IMR-90 (cell line): ENCODE results near the gene DUS4L. TPM values are rescaled to one million over a fixed set of nuclear protein-coding genes. Genes with fewer than 3 reads are reported as not detected.

Experiments used
- ATAC-seq: fragments of 200-7000 bp; cut with Tn5 transposase; 2 replicates; pipeline ENCODE4 v1.9.1; 2020; ENCODE audit warnings: low read depth, mild to moderate bottlenecking, moderate library complexity
- BruUV-seq: library from RNA; stranded (reverse); fragments of 400-500 nt; replicated peaks from 2 replicates; lab custom pipeline; 2021; lab: Mats Ljungman, UMichigan
- CTCF ChIA-PET: fragments of 300-600 bp; formaldehyde crosslinking; extraction: SDS; loops from one replicate; lab custom pipeline; 2021; ENCODE audit warnings: antibody characterized with exemption; lab: Yijun Ruan, JAX
- POLR2A ChIA-PET: fragments of 300-600 bp; sonication (Branson Sonifier 250); formaldehyde crosslinking; loops from one replicate; lab custom pipeline; 2022; ENCODE audit warnings: antibody characterized with exemption; ENCODE audit not compliant: unreplicated experiment; lab: Charles Lee
- DNase-seq: peaks from one replicate; pipeline ENCODE4 v3.0.0; 2013
- H2AFZ ChIP-seq: replicated peaks from 2 replicates; pipeline ENCODE3; 2013; ENCODE audit warnings: low read length, mild to moderate bottlenecking; ENCODE audit not compliant: poor library complexity
- H2AK5ac ChIP-seq: 2 replicates; pipeline ENCODE4 v1.6.1; 2013; ENCODE audit warnings: low read depth, low read length, inconsistent platforms
- H2AK9ac ChIP-seq: replicated peaks from 2 replicates; pipeline ENCODE3; 2013; ENCODE audit warnings: mild to moderate bottlenecking, low read depth, low read length, moderate library complexity; ENCODE audit not compliant: poor library complexity
- H2BK120ac ChIP-seq: 2 replicates; pipeline ENCODE4 v1.6.1; 2013; ENCODE audit warnings: low read depth, low read length, inconsistent platforms
- H2BK15ac ChIP-seq: 3 replicates; pipeline ENCODE4 v1.6.1; 2013; ENCODE audit warnings: low read depth, low read length, inconsistent platforms
- H2BK20ac ChIP-seq: 2 replicates; pipeline ENCODE4 v1.6.1; 2013; ENCODE audit warnings: low read depth, mild to moderate bottlenecking, inconsistent platforms, low read length, moderate library complexity
- H2BK5ac ChIP-seq: 2 replicates; pipeline ENCODE4 v1.6.1; 2013; ENCODE audit warnings: mild to moderate bottlenecking, low read depth, low read length, inconsistent platforms; ENCODE audit not compliant: poor library complexity, severe bottlenecking
- H3K14ac ChIP-seq: replicated peaks from 2 replicates; pipeline ENCODE4 v1.6.1; 2013; ENCODE audit warnings: low read depth, low read length, inconsistent platforms
- H3K18ac ChIP-seq: 2 replicates; pipeline ENCODE4 v1.6.1; 2013; ENCODE audit warnings: low read depth, low read length, control low read depth
- H3K23ac ChIP-seq: 2 replicates; pipeline ENCODE4 v1.6.1; 2013; ENCODE audit warnings: low read depth, low read length, inconsistent platforms
- H3K27ac ChIP-seq: 2 replicates; pipeline ENCODE4 v1.5.1; 2013; ENCODE audit warnings: mild to moderate bottlenecking, control low read depth, low read length; ENCODE audit not compliant: insufficient read depth
- H3K27me3 ChIP-seq: 2 replicates; pipeline ENCODE4 v1.6.1; 2013; ENCODE audit warnings: low read length; ENCODE audit not compliant: control insufficient read depth, insufficient read depth
- H3K36me3 ChIP-seq: 2 replicates; pipeline ENCODE4 v1.6.1; 2013; ENCODE audit warnings: low read length, mixed read lengths; ENCODE audit not compliant: control insufficient read depth, insufficient read depth
- H3K4ac ChIP-seq: 2 replicates; pipeline ENCODE4 v1.6.1; 2013; ENCODE audit warnings: low read depth, low read length, inconsistent platforms
- H3K4me1 ChIP-seq: 2 replicates; pipeline ENCODE4 v1.6.1; 2013; ENCODE audit warnings: low read length, mixed read lengths; ENCODE audit not compliant: control insufficient read depth, insufficient read depth
- H3K4me2 ChIP-seq: 2 replicates; pipeline ENCODE4 v1.6.1; 2013; ENCODE audit warnings: low read depth, mild to moderate bottlenecking, control low read depth, low read length, moderate library complexity
- H3K4me3 ChIP-seq: 2 replicates; pipeline ENCODE4 v1.5.1; 2013; ENCODE audit warnings: low read depth, mild to moderate bottlenecking, control low read depth, low read length, moderate library complexity; ENCODE audit not compliant: insufficient read depth
- H3K56ac ChIP-seq: 2 replicates; pipeline ENCODE4 v1.6.1; 2013; ENCODE audit warnings: low read length, inconsistent platforms; ENCODE audit not compliant: insufficient read depth; ENCODE audit errors: extremely low read depth
- H3K79me1 ChIP-seq, 2 experiments: 2 replicates each; pipeline ENCODE4 v1.6.1; 2013; ENCODE audit warnings: low read length in 2 of 2, inconsistent platforms in 1 of 2, low read depth in 1 of 2
- H3K9ac ChIP-seq: 2 replicates; pipeline ENCODE4 v1.6.1; 2013; ENCODE audit warnings: low read depth, low read length, control low read depth
- H3K9me1 ChIP-seq: 2 replicates; pipeline ENCODE4 v1.6.1; 2013; ENCODE audit warnings: low read length, inconsistent platforms; ENCODE audit not compliant: insufficient read depth
- H3K9me3 ChIP-seq: 2 replicates; pipeline ENCODE4 v1.6.1; 2013; ENCODE audit warnings: low read length; ENCODE audit not compliant: control insufficient read depth, insufficient read depth
- H4K20me1 ChIP-seq: 2 replicates; pipeline ENCODE4 v1.6.1; 2013; ENCODE audit warnings: low read length, inconsistent platforms; ENCODE audit not compliant: insufficient read depth
- H4K5ac ChIP-seq: 2 replicates; pipeline ENCODE4 v1.6.1; 2013; ENCODE audit warnings: mild to moderate bottlenecking, low read depth, low read length, control low read depth
- H4K8ac ChIP-seq, 2 experiments: 2 replicates each; pipeline ENCODE4 v1.6.1; 2013; ENCODE audit warnings: low read depth in 2 of 2, low read length in 2 of 2, control low read depth in 1 of 2, inconsistent platforms in 1 of 2
- H4K91ac ChIP-seq: 2 replicates; pipeline ENCODE4 v1.6.1; 2013; ENCODE audit warnings: low read depth, low read length, inconsistent platforms; ENCODE audit not compliant: insufficient read depth
- BHLHE40 ChIP-seq: fragments of 150-350 bp; IDR thresholded peaks from 2 replicates; pipeline ENCODE4 v1.6.1; 2016; ENCODE audit warnings: mild to moderate bottlenecking, low read depth, low read length
- CEBPB ChIP-seq: IDR thresholded peaks from 2 replicates; pipeline ENCODE4 v1.6.1; 2012; ENCODE audit warnings: low read depth, low read length, improper control_type of control experiment
- CHD1 ChIP-seq: IDR thresholded peaks from 2 replicates; pipeline ENCODE4 v1.6.1; 2012; ENCODE audit warnings: low read depth, low read length, improper control_type of control experiment
- ELK1 ChIP-seq: fragments of 150-350 bp; IDR thresholded peaks from 2 replicates; pipeline ENCODE4 v1.6.1; 2016; ENCODE audit warnings: low read depth, mild to moderate bottlenecking, low read length, moderate library complexity, borderline replicate concordance
- FOS ChIP-seq: fragments of 150-350 bp; IDR thresholded peaks from 2 replicates; pipeline ENCODE4 v1.6.1; 2016; ENCODE audit warnings: low read depth, low read length
- MAFK ChIP-seq: IDR thresholded peaks from 2 replicates; pipeline ENCODE4 v1.6.1; 2012; ENCODE audit warnings: low read depth, low read length, improper control_type of control experiment
- MAZ ChIP-seq: IDR thresholded peaks from 2 replicates; pipeline ENCODE4 v1.6.1; 2012; ENCODE audit warnings: low read depth, mild to moderate bottlenecking, low read length, improper control_type of control experiment, moderate library complexity, borderline replicate concordance
- MXI1 ChIP-seq: IDR thresholded peaks from 2 replicates; pipeline ENCODE4 v1.6.1; 2012; ENCODE audit warnings: low read depth, mild to moderate bottlenecking, low read length, moderate library complexity, borderline replicate concordance
- NFE2L2 ChIP-seq: fragments of 150-350 bp; IDR thresholded peaks from 2 replicates; pipeline ENCODE4 v1.6.1; 2016; ENCODE audit warnings: low read depth, mild to moderate bottlenecking, low read length
- POLR2A ChIP-seq: IDR thresholded peaks from 2 replicates; pipeline ENCODE4 v1.6.1; 2012; ENCODE audit warnings: mild to moderate bottlenecking, low read depth, low read length
- RAD21 ChIP-seq: IDR thresholded peaks from 2 replicates; pipeline ENCODE4 v1.6.1; 2012; ENCODE audit warnings: low read length, improper control_type of control experiment
- RCOR1 ChIP-seq: IDR thresholded peaks from 2 replicates; pipeline ENCODE4 v1.6.1; 2012; ENCODE audit warnings: mild to moderate bottlenecking, low read length, improper control_type of control experiment; ENCODE audit not compliant: insufficient replicate concordance
- RFX5 ChIP-seq: IDR thresholded peaks from 2 replicates; pipeline ENCODE4 v1.8.0; 2012; ENCODE audit warnings: low read depth, mild to moderate bottlenecking, low read length, moderate library complexity
- SMC3 ChIP-seq: fragments of 150-350 bp; IDR thresholded peaks from 2 replicates; pipeline ENCODE4 v1.6.1; 2016; ENCODE audit warnings: low read depth, mild to moderate bottlenecking, antibody characterized with exemption, low read length, moderate library complexity
- USF2 ChIP-seq: fragments of 150-350 bp; IDR thresholded peaks from 2 replicates; pipeline ENCODE4 v1.6.1; 2017; ENCODE audit warnings: mild to moderate bottlenecking, antibody characterized with exemption, low read length, low read depth
- dilution Hi-C: fragments of 300-500 bp; cut with HindIII; formaldehyde crosslinking; loops from one replicate; pipeline ENCODE4 v1.14.3; 2018; ENCODE audit warnings: low sequenced_read_pairs; ENCODE audit not compliant: unreplicated experiment
- in situ Hi-C: fragments of 300-500 bp; cut with MboI; formaldehyde crosslinking; loops from 3 replicates; pipeline ENCODE4 v1.14.3; 2019; ENCODE audit warnings: low sequenced_read_pairs, inconsistent platforms, mixed read lengths
- intact Hi-C: fragments of 100-400 bp; cut with micrococcal nuclease; formaldehyde crosslinking; loops from 2 replicates; pipeline ENCODE4 v1.10.0; 2022
- polyA plus RNA-seq, 3 experiments: library from polyadenylated mRNA; depleted of rRNA; stranded (reverse); fragments of >200 nt; gene quantifications; 2 replicates each; pipeline ENCODE4 v1.2.3, GENCODE V29; 2012; ENCODE audit warnings: low replicate concordance in 1 of 3
- total RNA-seq: library from RNA; depleted of rRNA; stranded (reverse); fragments of >200 nt; gene quantifications from 2 replicates; pipeline ENCODE4 v1.2.3, GENCODE V29; 2012
- TF ChIP-seq, protein P1 (sequence below): conservative IDR thresholded peaks from 2 replicates; pipeline ENCODE4 v1.5.1; 2012; ENCODE audit warnings: mild to moderate bottlenecking, low read depth, low read length, improper control_type of control experiment

Gene DUS4L
- total and polyA plus RNA-seq, 2 of the 4 experiments (the other 2 are of a cell fraction): 4.2 to 6.6 TPM

DNA sequence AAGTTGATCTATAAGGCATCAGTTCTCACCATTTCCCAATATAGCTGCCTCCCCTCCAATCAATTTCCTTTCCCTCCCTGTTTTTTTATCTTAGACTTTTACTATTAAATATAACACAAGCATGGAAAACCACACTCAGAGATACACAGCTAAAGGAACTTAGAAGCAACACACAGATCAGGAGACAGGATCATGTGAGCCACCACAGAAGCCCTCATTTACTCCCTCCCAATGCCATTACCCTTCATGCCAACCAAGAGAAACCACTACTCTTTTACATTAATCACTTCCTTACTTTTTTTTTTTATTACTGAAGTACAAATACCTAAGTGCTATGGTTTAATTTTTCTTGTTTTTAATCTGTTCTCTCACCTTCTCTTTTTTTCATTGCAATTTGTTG is 33.0 kb upstream of the DUS4L start:
- intact Hi-C loops: no loop called here
- Histone ChIP-seq H4K20me1 (no peaks in the 10 kb centered on the region; the same call in none of the 2 replicates), H3K9me1 (peaks cover 8% of the 10 kb centered on the region; the same call in 1 of the 2 replicates)

More for the DNA sequence above, 33.0 kb upstream of the DUS4L start:
- H2AK9ac ChIP-seq: no peak overlapping the region
- H4K8ac ChIP-seq: no peak overlapping the region
- H3K79me1 ChIP-seq: peaks cover 18 to 23% of the 10 kb centered on the region in 2 experiments
- no peak overlapping the region for H3K27ac ChIP-seq
- in situ Hi-C loops: no loop called here
- dilution Hi-C loops: no loop called here
- ATAC-seq (no peak), DNase-seq (no peak)
- no peak overlapping the region for H3K4me2 ChIP-seq
- H3K27me3 ChIP-seq: no peaks in the 10 kb centered on the region
- H3K56ac ChIP-seq: no peak overlapping the region
- no peak overlapping the region for H2BK15ac ChIP-seq
- ChIA-PET CTCF (no interaction called here), POLR2A (no interaction called here)
- no peak overlapping the region for H2AFZ ChIP-seq
- no peak overlapping the region for H2BK20ac ChIP-seq
- BruUV-seq: no TSS peak
- H3K4me1 ChIP-seq: no peaks in the 10 kb centered on the region; the same call in 1 of the 2 replicates
- H4K91ac ChIP-seq: no peak overlapping the region
- H3K14ac ChIP-seq: no peak overlapping the region
- H3K18ac ChIP-seq: no peak overlapping the region
- no peak overlapping the region for H3K23ac ChIP-seq
- TF ChIP-seq MAFK (no peak), RAD21 (no peak), BHLHE40 (no peak), NFE2L2 (no peak), FOS (no peak), CHD1 (no peak), CEBPB (no peak), ELK1 (no peak), USF2 (no peak), SMC3 (no peak), MXI1 (no peak), MAZ (no peak), RFX5 (no peak), RCOR1 (no peak), POLR2A (no peak)
- TF ChIP-seq, protein P1, sequence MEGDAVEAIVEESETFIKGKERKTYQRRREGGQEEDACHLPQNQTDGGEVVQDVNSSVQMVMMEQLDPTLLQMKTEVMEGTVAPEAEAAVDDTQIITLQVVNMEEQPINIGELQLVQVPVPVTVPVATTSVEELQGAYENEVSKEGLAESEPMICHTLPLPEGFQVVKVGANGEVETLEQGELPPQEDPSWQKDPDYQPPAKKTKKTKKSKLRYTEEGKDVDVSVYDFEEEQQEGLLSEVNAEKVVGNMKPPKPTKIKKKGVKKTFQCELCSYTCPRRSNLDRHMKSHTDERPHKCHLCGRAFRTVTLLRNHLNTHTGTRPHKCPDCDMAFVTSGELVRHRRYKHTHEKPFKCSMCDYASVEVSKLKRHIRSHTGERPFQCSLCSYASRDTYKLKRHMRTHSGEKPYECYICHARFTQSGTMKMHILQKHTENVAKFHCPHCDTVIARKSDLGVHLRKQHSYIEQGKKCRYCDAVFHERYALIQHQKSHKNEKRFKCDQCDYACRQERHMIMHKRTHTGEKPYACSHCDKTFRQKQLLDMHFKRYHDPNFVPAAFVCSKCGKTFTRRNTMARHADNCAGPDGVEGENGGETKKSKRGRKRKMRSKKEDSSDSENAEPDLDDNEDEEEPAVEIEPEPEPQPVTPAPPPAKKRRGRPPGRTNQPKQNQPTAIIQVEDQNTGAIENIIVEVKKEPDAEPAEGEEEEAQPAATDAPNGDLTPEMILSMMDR: no peak
- no peaks in the 10 kb centered on the region for H3K9me3 ChIP-seq
- H4K5ac ChIP-seq: no peak overlapping the region
- H3K4me3 ChIP-seq: no peak overlapping the region
- H3K4ac ChIP-seq: no peak overlapping the region
- no peak overlapping the region for H2BK120ac ChIP-seq
- H3K9ac ChIP-seq: no peak overlapping the region
- no peak overlapping the region for H2AK5ac ChIP-seq
- no peak overlapping the region for H2BK5ac ChIP-seq
- peaks cover 2% of the 10 kb centered on the region; the same call in 1 of the 2 replicates for H3K36me3 ChIP-seq
